ENCODE data around the gene KCNK4.

The KCNK4 gene

DNA sequence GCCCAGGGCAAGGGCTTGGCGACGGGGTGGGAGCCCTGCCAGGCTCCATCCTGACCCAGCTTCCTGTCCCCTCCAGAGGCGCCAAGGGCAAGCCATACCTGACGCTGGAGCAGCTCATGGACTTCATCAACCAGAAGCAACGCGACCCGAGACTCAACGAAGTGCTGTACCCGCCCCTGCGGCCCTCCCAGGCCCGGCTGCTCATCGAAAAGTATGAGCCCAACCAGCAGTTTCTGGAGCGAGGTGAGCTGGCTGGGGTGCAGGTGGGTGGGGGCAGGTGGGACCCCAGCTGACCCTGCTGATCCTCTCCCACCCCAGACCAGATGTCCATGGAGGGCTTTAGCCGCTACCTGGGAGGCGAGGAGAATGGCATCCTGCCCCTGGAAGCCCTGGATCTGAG is 34.8 kb upstream of the KCNK4 start:
- no peaks in the 10 kb centered on the region for H3K9me3 Mint-ChIP-seq
- TF ChIP-seq, protein P1, sequence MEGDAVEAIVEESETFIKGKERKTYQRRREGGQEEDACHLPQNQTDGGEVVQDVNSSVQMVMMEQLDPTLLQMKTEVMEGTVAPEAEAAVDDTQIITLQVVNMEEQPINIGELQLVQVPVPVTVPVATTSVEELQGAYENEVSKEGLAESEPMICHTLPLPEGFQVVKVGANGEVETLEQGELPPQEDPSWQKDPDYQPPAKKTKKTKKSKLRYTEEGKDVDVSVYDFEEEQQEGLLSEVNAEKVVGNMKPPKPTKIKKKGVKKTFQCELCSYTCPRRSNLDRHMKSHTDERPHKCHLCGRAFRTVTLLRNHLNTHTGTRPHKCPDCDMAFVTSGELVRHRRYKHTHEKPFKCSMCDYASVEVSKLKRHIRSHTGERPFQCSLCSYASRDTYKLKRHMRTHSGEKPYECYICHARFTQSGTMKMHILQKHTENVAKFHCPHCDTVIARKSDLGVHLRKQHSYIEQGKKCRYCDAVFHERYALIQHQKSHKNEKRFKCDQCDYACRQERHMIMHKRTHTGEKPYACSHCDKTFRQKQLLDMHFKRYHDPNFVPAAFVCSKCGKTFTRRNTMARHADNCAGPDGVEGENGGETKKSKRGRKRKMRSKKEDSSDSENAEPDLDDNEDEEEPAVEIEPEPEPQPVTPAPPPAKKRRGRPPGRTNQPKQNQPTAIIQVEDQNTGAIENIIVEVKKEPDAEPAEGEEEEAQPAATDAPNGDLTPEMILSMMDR (IDR thresholded peaks at IDR 0.05; ENCODE audit: unreplicated experiment in 3 of 3): no peak
- peaks cover 23% of the 10 kb centered on the region for H3K36me3 Mint-ChIP-seq (ENCODE audit: low read depth)
- H3K4me1 Mint-ChIP-seq: no peaks in the 10 kb centered on the region
- H3K4me3 Mint-ChIP-seq: no peak overlapping the region
- no peak overlapping the region for H3K27ac Mint-ChIP-seq
- no peaks in the 10 kb centered on the region for H3K27me3 Mint-ChIP-seq (ENCODE audit: low read depth)

DNA sequence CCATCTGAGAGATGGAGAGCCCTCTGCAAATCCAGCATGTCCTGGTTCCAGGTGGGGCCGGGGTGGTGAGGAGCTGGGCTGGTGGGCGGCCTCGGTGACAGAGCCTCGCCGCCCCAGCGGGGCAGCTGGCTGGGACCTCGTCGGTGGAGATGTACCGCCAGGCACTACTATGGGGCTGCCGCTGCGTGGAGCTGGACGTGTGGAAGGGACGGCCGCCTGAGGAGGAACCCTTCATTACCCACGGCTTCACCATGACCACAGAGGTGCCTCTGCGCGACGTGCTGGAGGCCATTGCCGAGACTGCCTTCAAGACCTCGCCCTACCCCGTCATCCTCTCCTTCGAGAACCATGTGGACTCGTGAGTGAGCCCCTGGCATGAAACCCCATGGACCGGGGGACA is 32.7 kb upstream of the KCNK4 start:
- TF ChIP-seq, protein P1 (IDR thresholded peaks at IDR 0.05; ENCODE audit: unreplicated experiment in 3 of 3): no peak
- H3K9me3 Mint-ChIP-seq: no peaks in the 10 kb centered on the region
- H3K27me3 Mint-ChIP-seq (ENCODE audit: low read depth): no peaks in the 10 kb centered on the region
- H3K4me1 Mint-ChIP-seq: no peaks in the 10 kb centered on the region
- no peak overlapping the region for H3K27ac Mint-ChIP-seq
- peaks cover 30% of the 10 kb centered on the region for H3K36me3 Mint-ChIP-seq (ENCODE audit: low read depth)
- H3K4me3 Mint-ChIP-seq: no peak overlapping the region

DNA sequence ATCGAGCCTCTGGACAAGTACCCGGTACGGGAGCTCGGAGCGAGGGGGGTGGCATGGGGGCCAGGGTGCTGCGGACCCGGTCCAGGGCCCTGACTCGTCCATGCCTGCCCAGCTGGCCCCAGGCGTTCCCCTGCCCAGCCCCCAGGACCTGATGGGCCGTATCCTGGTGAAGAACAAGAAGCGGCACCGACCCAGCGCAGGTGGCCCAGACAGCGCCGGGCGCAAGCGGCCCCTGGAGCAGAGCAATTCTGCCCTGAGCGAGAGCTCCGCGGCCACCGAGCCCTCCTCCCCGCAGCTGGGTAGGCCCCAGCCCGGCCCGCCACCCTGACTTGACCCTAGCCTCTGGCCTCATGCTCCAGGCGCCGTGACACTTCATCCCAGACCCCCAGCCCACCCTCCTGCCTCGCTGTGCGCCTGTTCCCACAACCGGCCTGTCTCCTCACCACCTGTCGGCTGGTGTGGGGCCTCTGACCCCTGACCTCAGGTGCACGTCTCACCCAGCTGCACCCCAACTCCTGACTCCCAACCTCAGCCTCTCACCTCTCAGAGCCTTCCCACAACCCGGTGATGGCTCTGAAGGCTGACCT is 32.1 kb upstream of the KCNK4 start:
- no peaks in the 10 kb centered on the region for H3K4me1 Mint-ChIP-seq
- peaks cover 27% of the 10 kb centered on the region for H3K36me3 Mint-ChIP-seq (ENCODE audit: low read depth)
- no peaks in the 10 kb centered on the region for H3K9me3 Mint-ChIP-seq
- H3K27ac Mint-ChIP-seq: no peak overlapping the region
- TF ChIP-seq, protein P1 (IDR thresholded peaks at IDR 0.05; ENCODE audit: unreplicated experiment in 3 of 3): no peak
- no peaks in the 10 kb centered on the region for H3K27me3 Mint-ChIP-seq (ENCODE audit: low read depth)
- H3K4me3 Mint-ChIP-seq: no peak overlapping the region

DNA sequence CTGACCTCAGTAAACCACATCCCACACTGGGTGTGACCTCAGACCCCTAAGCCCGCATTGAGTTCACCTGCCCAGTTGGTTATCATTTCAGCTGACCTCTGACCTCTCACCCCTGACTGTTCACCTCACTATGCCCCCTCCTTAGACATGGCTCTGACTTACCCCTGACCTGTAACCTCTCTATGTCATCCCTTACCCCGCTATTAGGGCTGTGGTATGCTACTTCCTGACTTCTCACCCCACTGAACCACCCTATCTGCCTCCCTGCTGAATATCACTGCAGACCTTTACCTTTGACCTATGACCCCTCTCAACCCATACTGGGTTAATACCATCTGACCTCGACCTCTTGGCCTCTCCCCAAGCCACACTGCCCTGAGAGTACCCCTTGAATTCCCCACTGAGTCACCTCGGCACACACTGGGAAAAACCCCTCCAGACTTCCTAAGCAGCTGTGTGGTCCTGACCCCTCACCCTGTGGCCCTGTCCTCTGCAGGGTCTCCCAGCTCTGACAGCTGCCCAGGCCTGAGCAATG is 31.5 kb upstream of the KCNK4 start:
- H3K36me3 Mint-ChIP-seq (ENCODE audit: low read depth): peaks cover 27% of the 10 kb centered on the region
- H3K4me1 Mint-ChIP-seq: no peaks in the 10 kb centered on the region
- TF ChIP-seq, protein P1 (IDR thresholded peaks at IDR 0.05; ENCODE audit: unreplicated experiment in 3 of 3): no peak
- H3K27ac Mint-ChIP-seq: no peak overlapping the region
- H3K4me3 Mint-ChIP-seq: no peak overlapping the region
- H3K27me3 Mint-ChIP-seq (ENCODE audit: low read depth): no peaks in the 10 kb centered on the region
- no peaks in the 10 kb centered on the region for H3K9me3 Mint-ChIP-seq

DNA sequence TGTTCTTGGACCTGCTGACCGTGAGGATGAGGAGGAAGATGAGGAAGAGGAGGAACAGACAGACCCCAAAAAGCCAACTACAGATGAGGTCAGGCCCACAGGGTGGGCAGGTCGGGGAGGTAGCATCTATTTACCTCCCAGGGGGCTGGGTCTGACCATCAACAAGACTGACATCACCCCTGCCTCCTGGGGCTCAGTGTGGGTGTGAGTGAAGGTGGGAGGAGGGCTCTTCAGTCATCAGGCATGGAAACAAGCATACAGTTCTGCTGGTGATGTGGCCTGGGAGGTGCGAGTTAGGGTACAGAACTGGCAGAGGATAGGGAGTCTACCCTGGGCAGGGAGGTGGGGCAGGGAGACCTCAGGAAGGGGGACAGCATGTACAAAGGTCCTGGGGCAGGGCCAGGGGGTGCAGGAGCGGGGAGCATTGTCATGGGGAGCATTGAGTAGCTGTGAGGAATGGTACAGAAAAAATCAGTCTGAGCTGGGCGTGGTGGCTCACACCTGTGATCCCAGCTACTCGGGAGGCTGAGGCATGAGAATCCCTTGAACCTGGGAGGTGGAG is 30.9 kb upstream of the KCNK4 start:
- TF ChIP-seq, protein P1 (IDR thresholded peaks at IDR 0.05; ENCODE audit: unreplicated experiment in 3 of 3): no peak

DNA sequence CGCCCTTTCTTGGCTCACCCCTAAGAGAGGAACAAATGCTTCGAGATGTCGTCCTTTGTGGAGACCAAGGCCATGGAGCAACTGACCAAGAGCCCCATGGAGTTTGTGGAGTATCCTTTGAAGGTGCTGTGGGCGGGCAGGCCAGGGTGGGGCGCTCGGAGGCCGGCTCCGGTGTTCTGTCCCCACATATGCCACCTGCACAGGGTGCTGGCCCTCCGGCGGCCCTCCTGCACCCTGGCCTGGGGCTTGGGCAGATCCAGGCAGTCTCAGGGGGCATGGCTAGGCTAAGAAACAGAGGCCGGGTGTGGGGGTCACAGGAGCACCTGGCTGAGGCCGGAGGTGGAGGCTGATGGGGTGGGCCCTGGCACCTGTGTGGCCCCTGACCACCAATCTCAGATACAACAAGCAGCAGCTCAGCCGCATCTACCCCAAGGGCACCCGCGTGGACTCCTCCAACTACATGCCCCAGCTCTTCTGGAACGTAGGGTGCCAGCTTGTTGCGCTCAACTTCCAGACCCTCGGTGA is 29.5 kb upstream of the KCNK4 start:
- Mint-ChIP-seq H3K4me3 (no peak overlapping the region), H3K27me3 (ENCODE audit: low read depth) (no peaks in the 10 kb centered on the region)
- TF ChIP-seq, protein P1 (IDR thresholded peaks at IDR 0.05; ENCODE audit: unreplicated experiment in 3 of 3): no peak

More for the DNA sequence above, 30.9 kb upstream of the KCNK4 start:
- no peaks in the 10 kb centered on the region for H3K9me3 Mint-ChIP-seq
- no peak overlapping the region for H3K4me3 Mint-ChIP-seq
- H3K27me3 Mint-ChIP-seq (ENCODE audit: low read depth): no peaks in the 10 kb centered on the region
- no peak overlapping the region for H3K27ac Mint-ChIP-seq
- H3K4me1 Mint-ChIP-seq: no peaks in the 10 kb centered on the region
- H3K36me3 Mint-ChIP-seq (ENCODE audit: low read depth): peaks cover 27% of the 10 kb centered on the region

More for the DNA sequence above, 29.5 kb upstream of the KCNK4 start:
- Mint-ChIP-seq H3K4me1 (no peaks in the 10 kb centered on the region), H3K27ac (no peak overlapping the region), H3K9me3 (no peaks in the 10 kb centered on the region), H3K36me3 (ENCODE audit: low read depth) (peaks cover 27% of the 10 kb centered on the region)
